Aortic smooth muscle cell (primary cell): Measurements from ENCODE around the gene GPS1. TPM values are rescaled to one million over a fixed set of nuclear protein-coding genes. Genes with fewer than 3 reads are reported as not detected.

Experiments
- total RNA-seq: library from RNA; depleted of rRNA; stranded (reverse); fragments of >200 nt; gene quantifications from 2 replicates; pipeline ENCODE4 v1.2.3, GENCODE V29; 2014

The GPS1 gene
- 76.9 and 97.9 TPM in 2 replicates for total RNA-seq

GRCh38 chr17:82051776-82052637, at the start of gene GPS1, which contains the start of gene RFNG:
Gene GPS1, plus strand, starts transcription at chr17:82051898. Its CDS starts 34 bp downstream, at chr17:82051932.
Gene RFNG, minus strand, starts transcription at chr17:82051811. Its CDS starts 45 bp downstream, at chr17:82051766.

GRCh38 chr17:82022310-82022980, 29.3 kb upstream of the GPS1 start, which contains the start of gene CENPX:
Gene CENPX, minus strand, starts transcription at chr17:82022878. Its CDS starts 17 bp downstream, at chr17:82022861.

GRCh38 chr17:82022981-82023446, 28.7 kb upstream of the GPS1 start, which contains the start of gene LRRC45:
Gene LRRC45, plus strand, starts transcription at chr17:82023305. Its CDS starts 339 bp downstream, at chr17:82023644.

GRCh38 chr17:82031303-82031884, 20.3 kb upstream of the GPS1 start, which contains the start of gene RAC3:
Gene RAC3, plus strand, starts transcription at chr17:82031678. Its CDS starts 84 bp downstream, at chr17:82031762.

GRCh38 chr17:82037092-82037888, 14.4 kb upstream of the GPS1 start, which contains the start of gene DCXR:
Gene DCXR, minus strand, starts transcription at chr17:82037697. Its CDS starts 15 bp downstream, at chr17:82037682.

GRCh38 chr17:82065638-82066303, 14.1 kb downstream of the GPS1 start, which contains the start of gene DUS1L:
Gene DUS1L, minus strand, starts transcription at chr17:82065804. Its CDS starts 745 bp downstream, at chr17:82065059.

GRCh38 chr17:82098169-82098938, 46.7 kb downstream of the GPS1 start, which contains the start of gene FASN:
Gene FASN, minus strand, starts transcription at chr17:82098236. Its CDS starts 1,791 bp downstream, at chr17:82096445.

Other genes with a start within 250 kb of the GPS1 start
- gene GCGR, start 247.7 kb upstream of the GPS1 start, total RNA-seq: not detected in 2 replicates
- gene MCRIP1, start 218.6 kb upstream of the GPS1 start, total RNA-seq: 124 and 145 TPM in 2 replicates
- not detected in 2 replicates for gene PPP1R27, start 216.8 kb upstream of the GPS1 start, total RNA-seq
- gene P4HB, start 191.4 kb upstream of the GPS1 start, total RNA-seq: 1,018 and 1,063 TPM in 2 replicates
- 110 and 179 TPM in 2 replicates for gene ARHGDIA, start 180.6 kb upstream of the GPS1 start, total RNA-seq
- 109 and 156 TPM in 2 replicates for gene ALYREF, start 160.3 kb upstream of the GPS1 start, total RNA-seq
- 201 and 265 TPM in 2 replicates for gene ANAPC11, start 160.2 kb upstream of the GPS1 start, total RNA-seq
- 0.37 and 0.40 TPM in 2 replicates for gene NPB, start 149.7 kb upstream of the GPS1 start, total RNA-seq
- 55.0 and 60.2 TPM in 2 replicates for gene PCYT2, start 140.5 kb upstream of the GPS1 start, total RNA-seq
- 14.6 and 18.5 TPM in 2 replicates for gene SIRT7, start 133.7 kb upstream of the GPS1 start, total RNA-seq
- gene MAFG, start 124.2 kb upstream of the GPS1 start, total RNA-seq: 17.0 and 17.3 TPM in 2 replicates
- gene PYCR1, start 114.6 kb upstream of the GPS1 start, total RNA-seq: 54.8 and 61.3 TPM in 2 replicates
- gene MYADML2, start 104.7 kb upstream of the GPS1 start, total RNA-seq: under 0.01 TPM in 1 of 2 replicates, not detected in the other
- gene NOTUM, start 90.7 kb upstream of the GPS1 start, total RNA-seq: under 0.01 TPM in 1 of 2 replicates, not detected in the other
- 26.6 and 28.8 TPM in 2 replicates for gene ASPSCR1, start 74.3 kb upstream of the GPS1 start, total RNA-seq
- gene CENPX, start 29.0 kb upstream of the GPS1 start, total RNA-seq: 26.2 and 35.1 TPM in 2 replicates
- 12.0 and 17.8 TPM in 2 replicates for gene LRRC45, start 28.6 kb upstream of the GPS1 start, total RNA-seq
- 4.4 and 4.8 TPM in 2 replicates for gene RAC3, start 20.2 kb upstream of the GPS1 start, total RNA-seq
- 38.7 and 43.1 TPM in 2 replicates for gene DCXR, start 14.2 kb upstream of the GPS1 start, total RNA-seq
- gene RFNG, start 87 bp upstream of the GPS1 start, total RNA-seq: 23.5 and 26.9 TPM in 2 replicates
- gene DUS1L, start 13.9 kb downstream of the GPS1 start, total RNA-seq: 35.7 and 50.7 TPM in 2 replicates
- gene FASN, start 46.3 kb downstream of the GPS1 start, total RNA-seq: 79.8 and 118 TPM in 2 replicates
- 13.6 and 14.3 TPM in 2 replicates for gene CCDC57, start 160.9 kb downstream of the GPS1 start, total RNA-seq
- 80.5 and 118 TPM in 2 replicates for gene SLC16A3, start 177.1 kb downstream of the GPS1 start, total RNA-seq
- gene CSNK1D, start 221.8 kb downstream of the GPS1 start, total RNA-seq: 43.5 and 45.8 TPM in 2 replicates